GM21786 (cell line): ENCODE data around the gene ALCAM.

Experiments used
- ATAC-seq: cut with Tn5 transposase; IDR thresholded peaks from one replicate; pipeline ENCODE4 v1.9.1; 2021; ENCODE audit not compliant: unreplicated experiment

Gene ALCAM

GRCh38 chr3:105424412-105425152, 57.9 kb downstream of the ALCAM start:
- ATAC-seq = no peak

- no peak for ATAC-seq
Observed at GRCh38 chr3:105425153-105425502, 58.4 kb downstream of the ALCAM start.

- no peak for ATAC-seq
Observed at GRCh38 chr3:105427332-105427731, 60.6 kb downstream of the ALCAM start.

- ATAC-seq = no peak
Observed at GRCh38 chr3:105429034-105429762, 62.5 kb downstream of the ALCAM start.

GRCh38 chr3:105430455-105430854, 63.7 kb downstream of the ALCAM start:
- ATAC-seq = no peak

- ATAC-seq = no peak
Observed at GRCh38 chr3:105431200-105431599, 64.5 kb downstream of the ALCAM start.

- no peak for ATAC-seq
Observed at GRCh38 chr3:105435277-105435676, 68.6 kb downstream of the ALCAM start.

- no peak for ATAC-seq
Observed at GRCh38 chr3:105436687-105437086, 70.0 kb downstream of the ALCAM start.

GRCh38 chr3:105440113-105440512, 73.4 kb downstream of the ALCAM start:
- no peak for ATAC-seq

- ATAC-seq = no peak
Observed at GRCh38 chr3:105444725-105445124, 78.0 kb downstream of the ALCAM start.

- ATAC-seq = no peak
Observed at GRCh38 chr3:105448338-105448982, 81.8 kb downstream of the ALCAM start.

- ATAC-seq = no peak
Observed at GRCh38 chr3:105449414-105449813, 82.7 kb downstream of the ALCAM start.

GRCh38 chr3:105456017-105456416, 89.3 kb downstream of the ALCAM start:
- no peak for ATAC-seq

GRCh38 chr3:105458518-105459215, 92.0 kb downstream of the ALCAM start:
- no peak for ATAC-seq

- no peak for ATAC-seq
Observed at GRCh38 chr3:105459566-105460290, 93.0 kb downstream of the ALCAM start.

GRCh38 chr3:105463620-105464019, 96.9 kb downstream of the ALCAM start:
- ATAC-seq = no peak

- ATAC-seq = no peak
Observed at GRCh38 chr3:105465251-105465853, 98.6 kb downstream of the ALCAM start.

GRCh38 chr3:105466072-105466471, 99.4 kb downstream of the ALCAM start:
- ATAC-seq = no peak

GRCh38 chr3:105466495-105467404, 100.0 kb downstream of the ALCAM start:
- no peak for ATAC-seq
